Breast epithelium (tissue), 4 donors: ENCODE results near the gene MPRIP. TPM values are rescaled to one million over a fixed set of nuclear protein-coding genes. Genes with fewer than 3 reads are reported as not detected.

ENCODE experiments used
- DNase-seq, 2 donors: peaks; one replicate each; pipeline ENCODE4 v3.0.0-alpha.2; 2019; ENCODE audit warnings: low spot score in 2 of 2
- H3K27ac ChIP-seq, 2 donors: fragments of 200-600 bp; sonication (generic) in 1 of 2; one replicate each; pipeline ENCODE4 v1.5.1; 2016 to 2019; ENCODE audit warnings: mild to moderate bottlenecking in 1 of 2
- H3K27me3 ChIP-seq, 2 donors: fragments of 200-600 bp; sonication (generic) in 1 of 2; one replicate each; pipeline versions ENCODE4 v1.5.1 to v1.6.0; 2017 to 2019; ENCODE audit warnings: control low read depth in 1 of 2, mild to moderate bottlenecking in 1 of 2
- H3K36me3 ChIP-seq: fragments of 200-600 bp; one replicate; pipeline ENCODE4 v1.5.1; 2019
- H3K4me1 ChIP-seq, 2 donors: fragments of 200-600 bp; sonication (generic); one replicate each; pipeline ENCODE4 v1.5.1; 2016 to 2019; ENCODE audit warnings: control low read depth in 1 of 2
- H3K4me3 ChIP-seq, 3 donors: fragments of 200-600 bp; sonication (generic); 1 replicate in 2 of 3; 2 replicates in 1 of 3; pipeline ENCODE4 v1.5.1; 2016 to 2019; ENCODE audit warnings: mild to moderate bottlenecking in 3 of 3, moderate library complexity in 2 of 3
- H3K9me3 ChIP-seq, 2 donors: fragments of 200-600 bp; sonication (generic) in 1 of 2; one replicate each; pipeline ENCODE4 v1.5.1; 2016 to 2019; ENCODE audit warnings: control low read depth in 1 of 2
- POLR2A ChIP-seq: fragments of 450-650 bp; IDR thresholded peaks from one replicate; pipeline ENCODE4 v1.6.1; 2016; ENCODE audit warnings: antibody characterized with exemption, mild to moderate bottlenecking, moderate library complexity
- POLR2AphosphoS5 ChIP-seq, 3 donors: sonication (generic); formaldehyde crosslinking; IDR thresholded peaks; one replicate each; pipeline ENCODE4 v1.6.1; 2017; ENCODE audit warnings: antibody characterized with exemption in 3 of 3
- intact Hi-C: fragments of 100-400 bp; cut with DNase I; formaldehyde crosslinking; loops from one replicate; pipeline ENCODE4 v1.15.1; 2023; ENCODE audit warnings: low total_unique reads
- total RNA-seq, 3 donors: library from RNA; depleted of rRNA; stranded (reverse); fragments of >200 nt; gene quantifications; one replicate each; pipeline ENCODE4 v1.1.0, GENCODE V29; 2016
- TF ChIP-seq, protein P1 (sequence below), 3 donors: fragments of 450-650 bp; IDR thresholded peaks; one replicate each; pipeline ENCODE4 v1.5.1; 2016 to 2017; ENCODE audit warnings: antibody characterized with exemption in 3 of 3, mild to moderate bottlenecking in 3 of 3, moderate library complexity in 3 of 3

Gene MPRIP
- total RNA-seq, 3 donors from 2014 or later = 93.1 to 136 (median 124) TPM

GRCh38 chr17:17091276-17091675 lies 49.0 kb downstream of the MPRIP start:
- no peaks in the 10 kb centered on the region for H3K4me1 ChIP-seq
- no peak overlapping the region for H3K4me3 ChIP-seq
- no peaks in the 10 kb centered on the region for H3K36me3 ChIP-seq
- DNase-seq = no peak
- no peaks in the 10 kb centered on the region for H3K27me3 ChIP-seq
- H3K9me3 ChIP-seq = no peaks in the 10 kb centered on the region
- no peak overlapping the region for H3K27ac ChIP-seq
- no peak for TF ChIP-seq POLR2AphosphoS5 (IDR thresholded peaks at IDR 0.05)
- TF ChIP-seq POLR2A = no peak
- TF ChIP-seq, protein P1, sequence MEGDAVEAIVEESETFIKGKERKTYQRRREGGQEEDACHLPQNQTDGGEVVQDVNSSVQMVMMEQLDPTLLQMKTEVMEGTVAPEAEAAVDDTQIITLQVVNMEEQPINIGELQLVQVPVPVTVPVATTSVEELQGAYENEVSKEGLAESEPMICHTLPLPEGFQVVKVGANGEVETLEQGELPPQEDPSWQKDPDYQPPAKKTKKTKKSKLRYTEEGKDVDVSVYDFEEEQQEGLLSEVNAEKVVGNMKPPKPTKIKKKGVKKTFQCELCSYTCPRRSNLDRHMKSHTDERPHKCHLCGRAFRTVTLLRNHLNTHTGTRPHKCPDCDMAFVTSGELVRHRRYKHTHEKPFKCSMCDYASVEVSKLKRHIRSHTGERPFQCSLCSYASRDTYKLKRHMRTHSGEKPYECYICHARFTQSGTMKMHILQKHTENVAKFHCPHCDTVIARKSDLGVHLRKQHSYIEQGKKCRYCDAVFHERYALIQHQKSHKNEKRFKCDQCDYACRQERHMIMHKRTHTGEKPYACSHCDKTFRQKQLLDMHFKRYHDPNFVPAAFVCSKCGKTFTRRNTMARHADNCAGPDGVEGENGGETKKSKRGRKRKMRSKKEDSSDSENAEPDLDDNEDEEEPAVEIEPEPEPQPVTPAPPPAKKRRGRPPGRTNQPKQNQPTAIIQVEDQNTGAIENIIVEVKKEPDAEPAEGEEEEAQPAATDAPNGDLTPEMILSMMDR (IDR thresholded peaks at IDR 0.05) = no peak
- intact Hi-C loops = no loop called here

GRCh38 chr17:17091856-17092756 lies 49.8 kb downstream of the MPRIP start:
- Histone ChIP-seq H3K4me3 (no peak overlapping the region), H3K9me3 (no peaks in the 10 kb centered on the region), H3K27me3 (no peaks in the 10 kb centered on the region), H3K36me3 (no peaks in the 10 kb centered on the region), H3K4me1 (peaks cover 4 to 7% of the 10 kb centered on the region in 2 donors), H3K27ac (no peak overlapping the region)
- intact Hi-C loops = no loop called here
- no peak for DNase-seq
- TF ChIP-seq POLR2A = no peak
- TF ChIP-seq, protein P1 (IDR thresholded peaks at IDR 0.05) = no peak
- TF ChIP-seq POLR2AphosphoS5 (IDR thresholded peaks at IDR 0.05) = no peak

GRCh38 chr17:17093764-17094163 lies 51.5 kb downstream of the MPRIP start:
- DNase-seq = no peak
- Histone ChIP-seq H3K4me3 (no peak overlapping the region), H3K9me3 (no peaks in the 10 kb centered on the region), H3K4me1 (peaks cover 4 to 7% of the 10 kb centered on the region in 2 donors), H3K36me3 (no peaks in the 10 kb centered on the region), H3K27ac (peak overlapping the region in 1 of 2 donors; percentile 8), H3K27me3 (no peaks in the 10 kb centered on the region)
- TF ChIP-seq POLR2A (no peak), POLR2AphosphoS5 (IDR thresholded peaks at IDR 0.05) (no peak)
- TF ChIP-seq, protein P1 (IDR thresholded peaks at IDR 0.05) = no peak
- intact Hi-C loops = no loop called here

DNA sequence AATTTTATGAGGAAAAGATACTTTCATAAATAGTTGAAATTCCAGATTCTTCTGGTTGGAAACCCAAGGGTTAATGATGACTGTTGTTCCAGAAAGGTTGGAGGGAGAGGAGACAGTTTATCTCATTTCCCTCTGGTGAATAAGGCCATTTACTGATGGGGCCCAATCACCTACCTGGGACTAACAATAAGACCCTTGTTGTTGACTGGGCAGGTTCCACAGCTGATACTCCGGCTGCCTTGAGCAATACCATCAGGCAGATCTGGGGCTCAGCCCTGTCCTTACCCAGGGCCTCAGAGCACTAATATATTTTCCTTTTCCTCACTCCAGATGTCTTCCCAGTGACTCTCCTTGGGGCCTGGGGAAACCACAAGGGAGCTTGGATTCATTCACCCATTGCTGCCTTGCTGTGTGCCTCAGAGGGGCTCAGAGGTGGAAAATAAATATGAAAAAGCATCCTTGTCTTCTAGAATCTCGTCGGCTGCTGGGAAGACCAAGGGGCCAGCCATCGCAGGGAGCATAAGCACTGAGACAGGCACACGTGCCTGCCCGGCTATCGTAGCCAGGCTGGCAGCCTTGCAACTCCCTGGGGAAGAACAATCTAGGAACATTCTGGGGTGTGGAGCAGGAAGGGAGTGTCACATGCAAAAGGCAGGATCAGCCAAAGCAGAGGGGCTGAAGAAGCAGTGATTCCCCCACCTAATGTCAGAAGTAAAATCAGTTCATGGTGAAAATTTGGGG lies 54.4 kb downstream of the MPRIP start:
- peaks cover 4 to 7% of the 10 kb centered on the region in 2 donors for H3K4me1 ChIP-seq
- peak overlapping the region; percentile 34 to 57 for H3K27ac ChIP-seq
- intact Hi-C loops = no loop called here

More for the DNA sequence above, 54.4 kb downstream of the MPRIP start:
- TF ChIP-seq, protein P1 (IDR thresholded peaks at IDR 0.05) = no peak
- TF ChIP-seq POLR2AphosphoS5 (IDR thresholded peaks at IDR 0.05) (no peak), POLR2A (no peak)
- no peak for DNase-seq
- no peaks in the 10 kb centered on the region for H3K9me3 ChIP-seq
- H3K27me3 ChIP-seq = no peaks in the 10 kb centered on the region
- H3K36me3 ChIP-seq = no peaks in the 10 kb centered on the region
- H3K4me3 ChIP-seq = no peak overlapping the region
